Adrenal gland (tissue), 5 donors: ENCODE measurements around the gene NAP1L4.
"Not testable (repeated sequence)": the region's sequence is repeated elsewhere in the genome, so short reads cannot be mapped to it uniquely, and the experiment has no call there.

Source experiments
- POLR2A ChIP-seq, 2 donors: fragments of 450-650 bp; IDR thresholded peaks; one replicate each; pipeline ENCODE4 v1.6.1; 2017; ENCODE audit warnings: antibody characterized with exemption in 2 of 2, mild to moderate bottlenecking in 2 of 2, moderate library complexity in 1 of 2
- TF ChIP-seq, protein P1 (sequence below), 6 experiments: fragments of 450-650 bp in 4 of 6; fragments of 200-600 bp in 2 of 6; sonication (generic) in 1 of 6; IDR thresholded peaks; 1 replicate in 5 of 6; 2 replicates in 1 of 6; pipeline versions ENCODE4 v1.5.1 to v1.8.0; 2016 to 2021; ENCODE audit warnings: antibody characterized with exemption in 6 of 6, mild to moderate bottlenecking in 2 of 6, moderate library complexity in 1 of 6
- donor health status: DM: no; HTN: no; CAD: no.

DNA sequence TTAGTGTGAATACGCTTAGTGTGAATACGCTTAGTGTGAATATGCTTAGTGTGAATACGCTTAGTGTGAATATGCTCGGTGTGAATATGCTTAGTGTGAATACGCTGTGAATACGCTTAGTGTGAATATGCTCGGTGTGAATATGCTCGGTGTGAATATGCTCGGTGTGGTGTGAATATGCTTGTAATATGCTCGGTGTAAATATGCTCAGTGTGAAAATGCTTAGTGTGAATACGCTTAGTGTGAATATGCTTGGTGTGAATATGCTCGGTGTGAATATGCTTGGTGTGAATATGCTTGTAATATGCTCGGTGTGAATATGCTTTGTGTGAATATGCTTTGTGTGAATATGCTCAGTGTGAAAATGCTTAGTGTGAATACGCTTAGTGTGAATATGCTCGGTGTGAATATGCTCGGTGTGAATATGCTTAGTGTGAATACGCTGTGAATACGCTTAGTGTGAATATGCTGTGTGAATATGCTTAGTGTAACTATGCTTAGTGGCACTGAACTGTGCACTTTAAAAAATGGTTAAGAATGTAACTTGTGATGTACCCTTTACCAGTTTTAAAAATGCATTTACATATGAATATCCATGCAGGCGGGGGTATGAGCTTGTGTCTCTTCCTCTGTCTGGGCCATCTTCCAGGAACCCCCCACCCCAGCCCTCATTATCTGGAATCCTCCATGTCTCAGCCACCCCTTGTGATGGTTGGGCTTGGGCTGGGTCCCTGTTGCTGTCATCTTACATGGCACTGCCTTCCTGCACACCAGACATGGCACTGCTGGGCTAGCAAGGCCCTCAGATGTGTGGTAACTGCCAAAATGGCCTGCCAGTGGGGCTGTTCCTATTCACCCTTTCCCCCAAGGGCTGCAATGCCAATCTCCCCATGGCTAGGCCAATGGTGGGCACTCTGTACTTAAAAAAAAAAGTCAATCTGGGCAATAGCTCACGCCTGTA, 53.4 kb downstream of the NAP1L4 start:
- TF ChIP-seq, protein P1, sequence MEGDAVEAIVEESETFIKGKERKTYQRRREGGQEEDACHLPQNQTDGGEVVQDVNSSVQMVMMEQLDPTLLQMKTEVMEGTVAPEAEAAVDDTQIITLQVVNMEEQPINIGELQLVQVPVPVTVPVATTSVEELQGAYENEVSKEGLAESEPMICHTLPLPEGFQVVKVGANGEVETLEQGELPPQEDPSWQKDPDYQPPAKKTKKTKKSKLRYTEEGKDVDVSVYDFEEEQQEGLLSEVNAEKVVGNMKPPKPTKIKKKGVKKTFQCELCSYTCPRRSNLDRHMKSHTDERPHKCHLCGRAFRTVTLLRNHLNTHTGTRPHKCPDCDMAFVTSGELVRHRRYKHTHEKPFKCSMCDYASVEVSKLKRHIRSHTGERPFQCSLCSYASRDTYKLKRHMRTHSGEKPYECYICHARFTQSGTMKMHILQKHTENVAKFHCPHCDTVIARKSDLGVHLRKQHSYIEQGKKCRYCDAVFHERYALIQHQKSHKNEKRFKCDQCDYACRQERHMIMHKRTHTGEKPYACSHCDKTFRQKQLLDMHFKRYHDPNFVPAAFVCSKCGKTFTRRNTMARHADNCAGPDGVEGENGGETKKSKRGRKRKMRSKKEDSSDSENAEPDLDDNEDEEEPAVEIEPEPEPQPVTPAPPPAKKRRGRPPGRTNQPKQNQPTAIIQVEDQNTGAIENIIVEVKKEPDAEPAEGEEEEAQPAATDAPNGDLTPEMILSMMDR (IDR thresholded peaks at IDR 0.05) = not testable (repeated sequence)
- TF ChIP-seq POLR2A (IDR thresholded peaks at IDR 0.05) = not testable (repeated sequence)
